Cerebellar cortex (tissue), 1 donor: ENCODE measurements around the gene ZNF35.
A peak's percentile ranks its signal among the peaks of the same experiment; 100 is the strongest.

Experiments used
- DNase-seq: peaks from one replicate; pipeline ENCODE4 v3.0.0-alpha.2; 2015; ENCODE audit warnings: low spot score

Gene ZNF35

DNA sequence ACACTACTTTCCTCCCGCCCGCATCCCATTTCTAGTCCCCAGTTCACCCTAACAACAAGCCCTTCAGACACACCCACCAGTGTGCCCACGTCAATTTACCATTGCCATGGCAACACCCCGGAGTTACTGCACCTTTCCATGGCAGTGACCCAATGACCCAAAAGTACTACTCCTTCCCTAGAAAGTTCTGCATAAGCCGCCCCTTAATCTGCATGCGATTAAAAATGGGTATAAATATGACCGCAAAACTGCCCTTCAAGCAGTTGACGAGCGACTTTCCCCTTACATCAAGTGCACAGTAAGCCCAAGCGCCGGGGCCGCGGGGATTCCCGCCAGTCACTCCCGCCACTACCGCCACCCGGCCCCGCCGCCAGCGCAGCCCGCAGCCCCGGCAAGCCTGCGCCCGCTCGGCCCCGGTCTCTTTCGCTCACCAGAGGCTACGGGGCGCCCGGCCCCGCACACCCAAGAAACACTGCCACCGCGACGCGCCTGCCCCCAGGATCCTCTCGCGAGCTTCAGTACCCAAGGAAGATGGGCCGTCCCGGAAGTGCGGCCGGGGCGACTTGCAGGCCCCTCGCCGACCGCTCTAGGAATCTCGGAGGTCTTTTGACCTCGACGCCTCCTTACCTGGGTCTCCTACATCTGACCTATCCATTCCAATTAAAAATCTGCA lies 36.7 kb downstream of the ZNF35 start:
- peak; percentile 86 for DNase-seq

DNA sequence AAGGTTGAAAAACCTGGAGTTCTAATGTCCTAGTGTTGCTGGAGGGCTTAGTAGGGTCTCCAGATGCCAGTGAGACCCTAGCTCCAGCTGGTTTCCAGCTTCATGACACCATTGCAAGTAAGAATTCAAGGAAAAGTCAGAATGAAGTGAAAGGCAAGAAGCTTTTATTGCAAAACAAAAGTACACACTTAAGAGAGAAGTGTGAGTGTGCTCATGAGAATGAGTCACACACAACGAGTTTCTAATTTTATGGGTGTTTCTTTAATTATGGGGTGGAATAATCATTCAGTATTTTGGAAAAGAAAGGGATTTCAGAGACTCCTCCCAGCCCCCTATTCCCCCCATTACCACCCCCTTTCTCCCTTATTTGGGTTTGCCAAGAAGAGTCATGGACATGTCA lies 39.4 kb downstream of the ZNF35 start:
- no peak for DNase-seq
